GM12878 (cell line): Measurements from ENCODE around the gene IFNG-AS1. TPM values are rescaled to one million over a fixed set of nuclear protein-coding genes. Genes with fewer than 3 reads are reported as not detected.

Source experiments
- BRCA1 ChIP-seq: IDR thresholded peaks from 2 replicates; pipeline ENCODE4 v1.6.1; 2011; ENCODE audit warnings: low read depth, low read length, improper control_type of control experiment
- GATAD2B ChIP-seq: fragments of 450-650 bp; conservative IDR thresholded peaks from 2 replicates; pipeline ENCODE4 v1.6.1; 2017; ENCODE audit warnings: low read depth, mild to moderate bottlenecking, moderate library complexity
- HCFC1 ChIP-seq: fragments of 150-350 bp; IDR thresholded peaks from 2 replicates; pipeline ENCODE4 v1.6.1; 2014; ENCODE audit warnings: low read length
- PAX5 ChIP-seq: IDR thresholded peaks from 2 replicates; pipeline ENCODE4 v1.6.1; 2011; ENCODE audit warnings: low read depth, low read length, borderline replicate concordance
- POU2F2 ChIP-seq: IDR thresholded peaks from 3 replicates; pipeline ENCODE4 v1.6.1; 2011; ENCODE audit warnings: low read depth, mild to moderate bottlenecking, low read length, borderline replicate concordance
- SIX5 ChIP-seq: IDR thresholded peaks from 2 replicates; pipeline ENCODE4 v1.6.1; 2011; ENCODE audit warnings: mild to moderate bottlenecking, low read depth, low read length, moderate library complexity; ENCODE audit not compliant: severe bottlenecking
- SRF ChIP-seq, 2 experiments: IDR thresholded peaks; 2 replicates each; pipeline ENCODE4 v1.6.1; 2011; ENCODE audit warnings: low read depth in 2 of 2, low read length in 2 of 2, mild to moderate bottlenecking in 1 of 2, moderate library complexity in 1 of 2
- WRNIP1 ChIP-seq: IDR thresholded peaks from 2 replicates; pipeline ENCODE4 v1.6.1; 2011; ENCODE audit warnings: low read depth, low read length, improper control_type of control experiment, borderline replicate concordance
- ZNF384 ChIP-seq: IDR thresholded peaks from 2 replicates; pipeline ENCODE4 v1.6.1; 2012; ENCODE audit warnings: low read depth, mild to moderate bottlenecking, low read length, improper control_type of control experiment, borderline replicate concordance
- polyA plus RNA-seq, 11 experiments: library from polyadenylated mRNA; depleted of rRNA in 4 of 11; unstranded in 6 of 11; stranded (reverse) in 5 of 11; fragments of >200 nt; fragmentation: Nextera tagmentation in 4 of 11; fragmentation: Illumina TruSeq in 1 of 11; extraction: Ambion mirVana in 4 of 11; extraction: Trizol in 1 of 11; gene quantifications; 1 replicate in 1 of 11; 2 replicates in 10 of 11; pipeline versions ENCODE4 v1.2.1 to v1.2.3, GENCODE V29; 2011 to 2016; ENCODE audit warnings: inconsistent platforms in 2 of 11, missing spikeins in 2 of 11, low read depth in 1 of 11
- total RNA-seq, 4 experiments: library from RNA; depleted of rRNA in 3 of 4; stranded (reverse); fragments of >200 nt in 3 of 4; fragmentation: Illumina TruSeq in 1 of 4; extraction: Trizol in 1 of 4; gene quantifications; 2 replicates each; pipeline versions ENCODE4 v1.2.1 to v1.2.3, GENCODE V29; 2013 to 2021
- TF ChIP-seq, protein P1 (sequence below): IDR thresholded peaks from 2 replicates; pipeline ENCODE4 v1.6.1; 2011; ENCODE audit warnings: low read depth, mild to moderate bottlenecking, low read length, moderate library complexity, borderline replicate concordance; ENCODE audit errors: extremely low read depth
- TF ChIP-seq, protein P2 (sequence below): fragments of 150-350 bp; IDR thresholded peaks from 2 replicates; pipeline ENCODE4 v1.6.1; 2016; ENCODE audit warnings: low read depth, low read length
- TF ChIP-seq, protein P3 (sequence below): IDR thresholded peaks from 2 replicates; pipeline ENCODE4 v1.6.1; 2011; ENCODE audit warnings: borderline replicate concordance, low read depth, mild to moderate bottlenecking, moderate library complexity, mixed read lengths, low read length; ENCODE audit not compliant: insufficient read depth; ENCODE audit errors: extremely low read length
- TF ChIP-seq, protein P4 (sequence below): fragments of 450-650 bp; formaldehyde crosslinking; IDR thresholded peaks from 2 replicates; pipeline ENCODE4 v1.5.0; 2022; ENCODE audit warnings: mild to moderate bottlenecking, missing genetic modification characterization
- TF ChIP-seq, protein P5 (sequence below): fragments of 450-650 bp; IDR thresholded peaks from 2 replicates; pipeline ENCODE4 v1.6.1; 2014; ENCODE audit warnings: mild to moderate bottlenecking
- TF ChIP-seq, protein P6 (sequence below): IDR thresholded peaks from 2 replicates; pipeline ENCODE4 v1.6.1; 2011; ENCODE audit warnings: low read depth, low read length, improper control_type of control experiment, borderline replicate concordance
- TF ChIP-seq, protein P7 (sequence below): fragments of 450-650 bp; IDR thresholded peaks from 2 replicates; pipeline ENCODE4 v1.6.1; 2018; ENCODE audit warnings: borderline replicate concordance, mild to moderate bottlenecking; ENCODE audit not compliant: partially characterized antibody

IFNG-AS1 gene
- total and polyA plus RNA-seq, 10 of the 15 experiments (the other 5 are each of a cell fraction or from before 2014, with no cell fraction given): 0.40 to 1.9 (median 1.3) TPM

DNA sequence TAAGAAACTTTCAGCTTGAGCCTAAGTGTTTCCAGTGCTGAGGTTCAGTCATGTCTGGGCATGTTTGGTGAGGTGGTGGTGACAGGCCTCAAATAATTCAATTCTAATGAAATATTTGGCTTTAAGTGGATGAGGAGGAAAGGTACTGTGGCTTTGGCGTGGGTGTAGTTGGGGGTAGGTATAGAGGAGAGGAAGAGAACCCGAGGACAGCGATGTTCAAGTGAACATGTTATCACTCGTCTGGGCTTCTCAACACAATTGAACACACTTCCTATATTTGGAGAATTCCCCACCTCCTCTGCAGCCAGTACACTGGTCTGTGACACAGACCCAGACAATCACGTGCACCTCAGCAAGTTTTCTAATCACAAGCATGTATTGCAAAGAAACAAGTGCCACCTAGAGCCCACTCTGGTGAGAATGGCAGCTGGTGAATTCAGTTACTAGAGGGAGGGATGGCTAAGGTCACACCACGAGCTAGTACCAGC, 53.0 kb downstream of the IFNG-AS1 start (continued):
- TF ChIP-seq GATAD2B (no peak), SIX5 (no peak), WRNIP1 (no peak), POU2F2 (no peak), PAX5 (peak; percentile 25; the same call in 1 of the 2 replicates), SRF (IDR thresholded peaks at IDR 0.05; ENCODE audit: low read depth in 2 of 2, low read length in 2 of 2) (no peak), HCFC1 (no peak), BRCA1 (no peak), ZNF384 (no peak)
- TF ChIP-seq, protein P1, sequence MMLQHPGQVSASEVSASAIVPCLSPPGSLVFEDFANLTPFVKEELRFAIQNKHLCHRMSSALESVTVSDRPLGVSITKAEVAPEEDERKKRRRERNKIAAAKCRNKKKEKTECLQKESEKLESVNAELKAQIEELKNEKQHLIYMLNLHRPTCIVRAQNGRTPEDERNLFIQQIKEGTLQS: no peak
- TF ChIP-seq, protein P2, sequence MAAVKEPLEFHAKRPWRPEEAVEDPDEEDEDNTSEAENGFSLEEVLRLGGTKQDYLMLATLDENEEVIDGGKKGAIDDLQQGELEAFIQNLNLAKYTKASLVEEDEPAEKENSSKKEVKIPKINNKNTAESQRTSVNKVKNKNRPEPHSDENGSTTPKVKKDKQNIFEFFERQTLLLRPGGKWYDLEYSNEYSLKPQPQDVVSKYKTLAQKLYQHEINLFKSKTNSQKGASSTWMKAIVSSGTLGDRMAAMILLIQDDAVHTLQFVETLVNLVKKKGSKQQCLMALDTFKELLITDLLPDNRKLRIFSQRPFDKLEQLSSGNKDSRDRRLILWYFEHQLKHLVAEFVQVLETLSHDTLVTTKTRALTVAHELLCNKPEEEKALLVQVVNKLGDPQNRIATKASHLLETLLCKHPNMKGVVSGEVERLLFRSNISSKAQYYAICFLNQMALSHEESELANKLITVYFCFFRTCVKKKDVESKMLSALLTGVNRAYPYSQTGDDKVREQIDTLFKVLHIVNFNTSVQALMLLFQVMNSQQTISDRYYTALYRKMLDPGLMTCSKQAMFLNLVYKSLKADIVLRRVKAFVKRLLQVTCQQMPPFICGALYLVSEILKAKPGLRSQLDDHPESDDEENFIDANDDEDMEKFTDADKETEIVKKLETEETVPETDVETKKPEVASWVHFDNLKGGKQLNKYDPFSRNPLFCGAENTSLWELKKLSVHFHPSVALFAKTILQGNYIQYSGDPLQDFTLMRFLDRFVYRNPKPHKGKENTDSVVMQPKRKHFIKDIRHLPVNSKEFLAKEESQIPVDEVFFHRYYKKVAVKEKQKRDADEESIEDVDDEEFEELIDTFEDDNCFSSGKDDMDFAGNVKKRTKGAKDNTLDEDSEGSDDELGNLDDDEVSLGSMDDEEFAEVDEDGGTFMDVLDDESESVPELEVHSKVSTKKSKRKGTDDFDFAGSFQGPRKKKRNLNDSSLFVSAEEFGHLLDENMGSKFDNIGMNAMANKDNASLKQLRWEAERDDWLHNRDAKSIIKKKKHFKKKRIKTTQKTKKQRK: no peak
- TF ChIP-seq, protein P3, sequence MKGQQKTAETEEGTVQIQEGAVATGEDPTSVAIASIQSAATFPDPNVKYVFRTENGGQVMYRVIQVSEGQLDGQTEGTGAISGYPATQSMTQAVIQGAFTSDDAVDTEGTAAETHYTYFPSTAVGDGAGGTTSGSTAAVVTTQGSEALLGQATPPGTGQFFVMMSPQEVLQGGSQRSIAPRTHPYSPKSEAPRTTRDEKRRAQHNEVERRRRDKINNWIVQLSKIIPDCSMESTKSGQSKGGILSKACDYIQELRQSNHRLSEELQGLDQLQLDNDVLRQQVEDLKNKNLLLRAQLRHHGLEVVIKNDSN: no peak
- TF ChIP-seq, protein P4, sequence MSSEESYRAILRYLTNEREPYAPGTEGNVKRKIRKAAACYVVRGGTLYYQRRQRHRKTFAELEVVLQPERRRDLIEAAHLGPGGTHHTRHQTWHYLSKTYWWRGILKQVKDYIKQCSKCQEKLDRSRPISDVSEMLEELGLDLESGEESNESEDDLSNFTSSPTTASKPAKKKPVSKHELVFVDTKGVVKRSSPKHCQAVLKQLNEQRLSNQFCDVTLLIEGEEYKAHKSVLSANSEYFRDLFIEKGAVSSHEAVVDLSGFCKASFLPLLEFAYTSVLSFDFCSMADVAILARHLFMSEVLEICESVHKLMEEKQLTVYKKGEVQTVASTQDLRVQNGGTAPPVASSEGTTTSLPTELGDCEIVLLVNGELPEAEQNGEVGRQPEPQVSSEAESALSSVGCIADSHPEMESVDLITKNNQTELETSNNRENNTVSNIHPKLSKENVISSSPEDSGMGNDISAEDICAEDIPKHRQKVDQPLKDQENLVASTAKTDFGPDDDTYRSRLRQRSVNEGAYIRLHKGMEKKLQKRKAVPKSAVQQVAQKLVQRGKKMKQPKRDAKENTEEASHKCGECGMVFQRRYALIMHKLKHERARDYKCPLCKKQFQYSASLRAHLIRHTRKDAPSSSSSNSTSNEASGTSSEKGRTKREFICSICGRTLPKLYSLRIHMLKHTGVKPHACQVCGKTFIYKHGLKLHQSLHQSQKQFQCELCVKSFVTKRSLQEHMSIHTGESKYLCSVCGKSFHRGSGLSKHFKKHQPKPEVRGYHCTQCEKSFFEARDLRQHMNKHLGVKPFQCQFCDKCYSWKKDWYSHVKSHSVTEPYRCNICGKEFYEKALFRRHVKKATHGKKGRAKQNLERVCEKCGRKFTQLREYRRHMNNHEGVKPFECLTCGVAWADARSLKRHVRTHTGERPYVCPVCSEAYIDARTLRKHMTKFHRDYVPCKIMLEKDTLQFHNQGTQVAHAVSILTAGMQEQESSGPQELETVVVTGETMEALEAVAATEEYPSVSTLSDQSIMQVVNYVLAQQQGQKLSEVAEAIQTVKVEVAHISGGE (CRISPR knock-in tag): no peak
- TF ChIP-seq, protein P5, sequence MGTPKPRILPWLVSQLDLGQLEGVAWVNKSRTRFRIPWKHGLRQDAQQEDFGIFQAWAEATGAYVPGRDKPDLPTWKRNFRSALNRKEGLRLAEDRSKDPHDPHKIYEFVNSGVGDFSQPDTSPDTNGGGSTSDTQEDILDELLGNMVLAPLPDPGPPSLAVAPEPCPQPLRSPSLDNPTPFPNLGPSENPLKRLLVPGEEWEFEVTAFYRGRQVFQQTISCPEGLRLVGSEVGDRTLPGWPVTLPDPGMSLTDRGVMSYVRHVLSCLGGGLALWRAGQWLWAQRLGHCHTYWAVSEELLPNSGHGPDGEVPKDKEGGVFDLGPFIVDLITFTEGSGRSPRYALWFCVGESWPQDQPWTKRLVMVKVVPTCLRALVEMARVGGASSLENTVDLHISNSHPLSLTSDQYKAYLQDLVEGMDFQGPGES: no peak
- TF ChIP-seq, protein P6, sequence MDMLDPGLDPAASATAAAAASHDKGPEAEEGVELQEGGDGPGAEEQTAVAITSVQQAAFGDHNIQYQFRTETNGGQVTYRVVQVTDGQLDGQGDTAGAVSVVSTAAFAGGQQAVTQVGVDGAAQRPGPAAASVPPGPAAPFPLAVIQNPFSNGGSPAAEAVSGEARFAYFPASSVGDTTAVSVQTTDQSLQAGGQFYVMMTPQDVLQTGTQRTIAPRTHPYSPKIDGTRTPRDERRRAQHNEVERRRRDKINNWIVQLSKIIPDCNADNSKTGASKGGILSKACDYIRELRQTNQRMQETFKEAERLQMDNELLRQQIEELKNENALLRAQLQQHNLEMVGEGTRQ: peak; percentile 10; the same call in 1 of the 2 replicates
- TF ChIP-seq, protein P7, sequence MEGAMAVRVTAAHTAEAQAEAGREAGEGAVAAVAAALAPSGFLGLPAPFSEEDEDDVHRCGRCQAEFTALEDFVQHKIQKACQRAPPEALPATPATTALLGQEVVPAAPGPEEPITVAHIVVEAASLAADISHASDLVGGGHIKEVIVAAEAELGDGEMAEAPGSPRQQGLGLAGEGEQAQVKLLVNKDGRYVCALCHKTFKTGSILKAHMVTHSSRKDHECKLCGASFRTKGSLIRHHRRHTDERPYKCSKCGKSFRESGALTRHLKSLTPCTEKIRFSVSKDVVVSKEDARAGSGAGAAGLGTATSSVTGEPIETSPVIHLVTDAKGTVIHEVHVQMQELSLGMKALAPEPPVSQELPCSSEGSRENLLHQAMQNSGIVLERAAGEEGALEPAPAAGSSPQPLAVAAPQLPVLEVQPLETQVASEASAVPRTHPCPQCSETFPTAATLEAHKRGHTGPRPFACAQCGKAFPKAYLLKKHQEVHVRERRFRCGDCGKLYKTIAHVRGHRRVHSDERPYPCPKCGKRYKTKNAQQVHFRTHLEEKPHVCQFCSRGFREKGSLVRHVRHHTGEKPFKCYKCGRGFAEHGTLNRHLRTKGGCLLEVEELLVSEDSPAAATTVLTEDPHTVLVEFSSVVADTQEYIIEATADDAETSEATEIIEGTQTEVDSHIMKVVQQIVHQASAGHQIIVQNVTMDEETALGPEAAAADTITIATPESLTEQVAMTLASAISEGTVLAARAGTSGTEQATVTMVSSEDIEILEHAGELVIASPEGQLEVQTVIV: no peak
